H1 (cell line): ENCODE data around the gene CXCL17. TPM values are rescaled to one million over a fixed set of nuclear protein-coding genes. Genes with fewer than 3 reads are reported as not detected.

ENCODE experiments used
- CTCF ChIA-PET: fragments of 300-600 bp; sonication (Branson Sonifier 250); formaldehyde crosslinking; loops from one replicate; lab custom pipeline; 2021; ENCODE audit not compliant: partially characterized antibody; lab: Charles Lee
- POLR2A ChIA-PET: fragments of 300-600 bp; sonication (Branson Sonifier 250); formaldehyde crosslinking; loops from one replicate; lab custom pipeline; 2021; ENCODE audit warnings: inconsistent platforms; ENCODE audit not compliant: partially characterized antibody; lab: Charles Lee
- DNase-seq, 2 experiments: peaks; one replicate each; pipeline versions ENCODE4 v3.0.0 to v3.0.0-alpha.2; 2010 to 2022; ENCODE audit warnings: low spot score in 2 of 2, low read depth in 1 of 2, mixed read lengths in 1 of 2
- FAIRE-seq: peaks from 2 replicates; lab custom pipeline; 2011; peaks lifted over from hg19 to GRCh38; lab: Jason Lieb, UNC
- H2AFZ ChIP-seq: 2 replicates; pipeline ENCODE4 v1.8.1; 2012; ENCODE audit warnings: low read length, inconsistent platforms
- H2AK5ac ChIP-seq: 2 replicates; pipeline ENCODE4 v1.6.1; 2013; ENCODE audit warnings: low read depth, low read length
- H2BK120ac ChIP-seq: replicated peaks from 2 replicates; pipeline ENCODE3; 2013; ENCODE audit warnings: low read depth, low read length, inconsistent platforms
- H2BK12ac ChIP-seq: 2 replicates; pipeline ENCODE4 v1.6.1; 2013; ENCODE audit warnings: low read depth, low read length
- H2BK15ac ChIP-seq: 2 replicates; pipeline ENCODE4 v1.6.1; 2013; ENCODE audit warnings: low read length
- H2BK20ac ChIP-seq: 2 replicates; pipeline ENCODE4 v1.6.1; 2013; ENCODE audit warnings: low read length
- H2BK5ac ChIP-seq: 2 replicates; pipeline ENCODE4 v1.6.1; 2013; ENCODE audit warnings: low read depth, low read length
- H3K14ac ChIP-seq: 2 replicates; pipeline ENCODE4 v1.6.1; 2013; ENCODE audit warnings: inconsistent platforms; ENCODE audit not compliant: insufficient read length
- H3K18ac ChIP-seq: 2 replicates; pipeline ENCODE4 v1.6.1; 2013; ENCODE audit warnings: low read length; ENCODE audit errors: extremely low read depth
- H3K23ac ChIP-seq: 2 replicates; pipeline ENCODE4 v1.6.1; 2013; ENCODE audit warnings: inconsistent platforms; ENCODE audit not compliant: insufficient read length
- H3K23me2 ChIP-seq: 2 replicates; pipeline ENCODE4 v1.6.1; 2013; ENCODE audit warnings: low read depth, low read length
- H3K27ac ChIP-seq: 2 replicates; pipeline ENCODE4 v1.6.1; 2011; ENCODE audit warnings: low read depth, low read length, inconsistent platforms
- H3K27me3 ChIP-seq, 4 experiments: replicated peaks in 1 of 4; 1 replicate in 1 of 4; 2 replicates in 3 of 4; pipeline versions ENCODE4 v1.6.1 to v1.8.1; 2011 to 2013; ENCODE audit warnings: low read length in 3 of 4, mild to moderate bottlenecking in 3 of 4, inconsistent platforms in 2 of 4, mixed read lengths in 2 of 4, moderate library complexity in 1 of 4; ENCODE audit not compliant: control insufficient read depth in 3 of 4, insufficient read depth in 3 of 4; ENCODE audit errors: extremely low read depth in 1 of 4
- H3K36me3 ChIP-seq, 4 experiments: 2 replicates each; pipeline versions ENCODE4 v1.6.1 to v1.8.1; 2011 to 2013; ENCODE audit warnings: mild to moderate bottlenecking in 4 of 4, low read length in 3 of 4, moderate library complexity in 2 of 4, control low read depth in 1 of 4, inconsistent platforms in 1 of 4; ENCODE audit not compliant: insufficient read depth in 4 of 4, control insufficient read depth in 2 of 4
- H3K4ac ChIP-seq: replicated peaks from 2 replicates; pipeline ENCODE3; 2013; ENCODE audit warnings: low read length, low read depth, mixed read lengths, inconsistent platforms; ENCODE audit not compliant: insufficient read length
- H3K4me1 ChIP-seq, 4 experiments: replicated peaks in 1 of 4; 1 replicate in 1 of 4; 2 replicates in 3 of 4; pipeline versions ENCODE4 v1.6.1 to v1.8.1; 2011 to 2013; ENCODE audit warnings: low read length in 3 of 4, inconsistent platforms in 2 of 4, mixed read lengths in 1 of 4; ENCODE audit not compliant: insufficient read depth in 4 of 4, control insufficient read depth in 3 of 4
- H3K4me2 ChIP-seq, 2 experiments: 2 replicates each; pipeline versions ENCODE4 v1.6.1 to v1.8.1; 2011 to 2013; ENCODE audit warnings: low read depth in 2 of 2, low read length in 2 of 2, control low read depth in 1 of 2, inconsistent platforms in 1 of 2, mild to moderate bottlenecking in 1 of 2; ENCODE audit not compliant: insufficient read depth in 1 of 2
- H3K4me3 ChIP-seq, 4 experiments: fragments of 200-600, 300-600 bp in 1 of 4; sonication (generic), shearing (Covaris generic), sonication (Bioruptor Twin) in 1 of 4; 2 replicates each; pipeline versions ENCODE4 v1.5.1 to v1.8.1; 2011 to 2016; ENCODE audit warnings: low read length in 4 of 4, low read depth in 3 of 4, control low read depth in 2 of 4, inconsistent platforms in 2 of 4, mild to moderate bottlenecking in 2 of 4, mixed read lengths in 1 of 4, moderate library complexity in 1 of 4; ENCODE audit not compliant: insufficient read depth in 2 of 4; ENCODE audit errors: extremely low read depth in 1 of 4
- H3K56ac ChIP-seq: replicated peaks from 2 replicates; pipeline ENCODE3; 2013; ENCODE audit warnings: low read depth, mild to moderate bottlenecking, mixed read lengths, low read length, inconsistent platforms; ENCODE audit not compliant: insufficient read length
- H3K79me1 ChIP-seq: 2 replicates; pipeline ENCODE4 v1.6.1; 2013; ENCODE audit warnings: low read depth, low read length, control low read depth
- H3K79me2 ChIP-seq, 2 experiments: 2 replicates each; pipeline versions ENCODE4 v1.6.1 to v1.8.1; 2012 to 2013; ENCODE audit warnings: low read length in 2 of 2, mild to moderate bottlenecking in 2 of 2, inconsistent platforms in 1 of 2; ENCODE audit not compliant: insufficient read depth in 2 of 2, control insufficient read depth in 1 of 2
- H3K9ac ChIP-seq, 4 experiments: replicated peaks in 1 of 4; 1 replicate in 1 of 4; 2 replicates in 3 of 4; pipeline versions ENCODE4 v1.6.1 to v1.8.1; 2011 to 2013; ENCODE audit warnings: low read depth in 3 of 4, low read length in 3 of 4, control low read depth in 2 of 4, mild to moderate bottlenecking in 2 of 4, moderate library complexity in 2 of 4, inconsistent platforms in 1 of 4; ENCODE audit errors: extremely low read depth in 1 of 4
- H3K9me3 ChIP-seq, 2 experiments: 2 replicates each; pipeline versions ENCODE4 v1.6.1 to v1.8.1; 2012 to 2013; ENCODE audit warnings: mild to moderate bottlenecking in 2 of 2, moderate library complexity in 2 of 2, control low read depth in 1 of 2, inconsistent platforms in 1 of 2, low read depth in 1 of 2, low read length in 1 of 2, mixed read lengths in 1 of 2; ENCODE audit not compliant: insufficient read depth in 2 of 2
- H4K20me1 ChIP-seq, 2 experiments: replicated peaks in 1 of 2; 2 replicates each; pipeline versions ENCODE3 to v1.8.1; 2011 to 2013; ENCODE audit warnings: inconsistent platforms in 2 of 2, low read length in 2 of 2, mild to moderate bottlenecking in 1 of 2; ENCODE audit not compliant: insufficient read depth in 2 of 2, control insufficient read depth in 1 of 2
- H4K5ac ChIP-seq: 2 replicates; pipeline ENCODE4 v1.6.1; 2013; ENCODE audit warnings: low read length, low read depth, mixed read lengths, inconsistent platforms; ENCODE audit not compliant: insufficient read length
- H4K8ac ChIP-seq: 2 replicates; pipeline ENCODE4 v1.8.0; 2013; ENCODE audit warnings: mild to moderate bottlenecking, moderate library complexity, low read length, inconsistent platforms; ENCODE audit not compliant: insufficient read depth; ENCODE audit errors: extremely low read depth
- H4K91ac ChIP-seq: replicated peaks from 2 replicates; pipeline ENCODE3; 2013; ENCODE audit warnings: low read length, mixed read lengths, inconsistent platforms; ENCODE audit not compliant: insufficient read length
- BRCA1 ChIP-seq: IDR thresholded peaks from 2 replicates; pipeline ENCODE4 v1.6.1; 2012; ENCODE audit warnings: low read depth, low read length, improper control_type of control experiment
- CBX5 ChIP-seq: fragments of 300-800, 300-1000 bp; sonication (generic); IDR thresholded peaks from 2 replicates; pipeline ENCODE4 v1.7.1; 2016; ENCODE audit warnings: antibody characterized with exemption, low read length, low read depth
- CEBPB ChIP-seq: IDR thresholded peaks from 2 replicates; pipeline ENCODE4 v1.6.1; 2012; ENCODE audit warnings: low read depth, low read length
- CHD1 ChIP-seq: IDR thresholded peaks from 2 replicates; pipeline ENCODE4 v1.6.1; 2012; ENCODE audit warnings: low read depth, low read length, improper control_type of control experiment
- EZH2 ChIP-seq: fragments of 200-600 bp; sonication (generic); IDR thresholded peaks from 2 replicates; pipeline ENCODE4 v1.7.1; 2012; ENCODE audit warnings: low read depth, mild to moderate bottlenecking, moderate library complexity, low read length, inconsistent platforms; ENCODE audit not compliant: severe bottlenecking
- HDAC2 ChIP-seq, 2 experiments: fragments of 300-600 bp in 1 of 2; sonication (generic) in 1 of 2; IDR thresholded peaks; 2 replicates each; pipeline ENCODE4 v1.6.1; 2011 to 2012; ENCODE audit warnings: low read depth in 2 of 2, low read length in 2 of 2, mild to moderate bottlenecking in 2 of 2, moderate library complexity in 2 of 2, borderline replicate concordance in 1 of 2, inconsistent platforms in 1 of 2
- HDAC6 ChIP-seq: IDR thresholded peaks from one replicate; pipeline ENCODE4 v1.7.1; 2012; ENCODE audit warnings: low read depth, mild to moderate bottlenecking, inconsistent platforms, low read length, moderate library complexity
- RNF2 ChIP-seq: fragments of 200-900, 300-1000 bp; sonication (generic); IDR thresholded peaks from 2 replicates; pipeline ENCODE4 v1.7.1; 2016; ENCODE audit warnings: borderline replicate concordance, low read depth, mild to moderate bottlenecking, antibody characterized with exemption, low read length; ENCODE audit not compliant: poor library complexity, severe bottlenecking; ENCODE audit errors: missing control alignments
- SIN3A ChIP-seq, 2 experiments: IDR thresholded peaks in 1 of 2; conservative IDR thresholded peaks in 1 of 2; 2 replicates each; pipeline ENCODE4 v1.6.1; 2011 to 2012; ENCODE audit warnings: low read length in 2 of 2, improper control_type of control experiment in 1 of 2, low read depth in 1 of 2, mild to moderate bottlenecking in 1 of 2
- WGBS, 2 experiments: shearing (Covaris generic) in 1 of 2; methylation state at CpG; one replicate each; pipeline versions ENCODE4 v1.1.6 to v1.1.7; 2013 to 2015; ENCODE audit warnings: low lambda C conversion rate in 2 of 2, mixed read lengths in 2 of 2, inconsistent platforms in 1 of 2, low coverage in 1 of 2, missing lambda C conversion rate in 1 of 2; ENCODE audit not compliant: insufficient replicate concordance in 2 of 2, insufficient coverage in 1 of 2, insufficient read length in 1 of 2; ENCODE audit errors: extremely low coverage in 1 of 2, missing lambda C conversion rate in 1 of 2; 5-methylcytosine and 5-hydroxymethylcytosine counted together
- polyA plus RNA-seq, 7 experiments: library from polyadenylated mRNA; depleted of rRNA in 3 of 7; stranded (reverse) in 5 of 7; unstranded in 2 of 7; fragments of >200 nt in 5 of 7; fragments of 200-250 nt in 2 of 7; gene quantifications; 1 replicate in 5 of 7; 2 replicates in 1 of 7; 4 replicates in 1 of 7; pipeline versions ENCODE4 v1.2.1 to v1.2.3, GENCODE V29; 2011 to 2013; ENCODE audit warnings: missing spikeins in 2 of 7, mixed read lengths in 2 of 7
- total RNA-seq: library from RNA; stranded (reverse); fragmentation: NEBNext Ultra II Directional; extraction: Animal tissue kit (Norgen Biotek cat#: 25700); gene quantifications from 2 replicates; pipeline ENCODE4 v1.2.1, GENCODE V29; 2021

The CXCL17 gene
- total and polyA plus RNA-seq, 2 of the 8 experiments (the other 6 are each of a cell fraction or from before 2014, with no cell fraction given) = not detected

- CTCF ChIA-PET = interaction anchor here (0.8 to 10.3 kb wide), 14 partner anchors 8 to 432 kb away, joined by 3 to 101 read pairs (median 4); partner anchors contain the start of gene CXCL17
- no peak for TF ChIP-seq RNF2
- TF ChIP-seq CHD1 = no peak
- TF ChIP-seq HDAC2 (IDR thresholded peaks at IDR 0.05; ENCODE audit: borderline replicate concordance in 1 of 2, low read depth in 2 of 2, low read length in 2 of 2) = peak in 1 of 2 experiments; percentile 98; a peak in 1 of 4 replicates
- no peak for TF ChIP-seq BRCA1
- TF ChIP-seq EZH2 = no peak
- TF ChIP-seq CEBPB = peak; percentile 81
- no peak for TF ChIP-seq CBX5
- TF ChIP-seq SIN3A (conservative IDR thresholded peaks at IDR 0.05 in 1 of 2, IDR thresholded peaks at IDR 0.05 in 1 of 2; ENCODE audit: low read depth in 1 of 2, low read length in 2 of 2) = no peak
- no peak for TF ChIP-seq HDAC6
Observed at GRCh38 chr19:42423462-42424344, 19.0 kb downstream of the CXCL17 start.

More at GRCh38 chr19:42423462-42424344, 19.0 kb downstream of the CXCL17 start:
- H3K56ac ChIP-seq = no peak overlapping the region
- H3K18ac ChIP-seq = peak overlapping the region; percentile 97
- H3K36me3 ChIP-seq = no peaks in the 10 kb centered on the region
- peaks cover 13 to 41% (median 35%) of the 10 kb centered on the region in 4 experiments for H3K27me3 ChIP-seq
- no peak overlapping the region for H3K14ac ChIP-seq
- peak overlapping the region; percentile 69 for H4K5ac ChIP-seq
- 7% methylated on average over 64 of the region's 65 CpGs; no CpG with 5 or more reads in 1 of the 2 experiments for WGBS, 2 experiments
- H3K79me2 ChIP-seq = no peaks in the 10 kb centered on the region
- peak overlapping the region in 2 of 4 experiments; percentile 63 to 64; a peak in 4 of 7 replicates for H3K9ac ChIP-seq
- H3K79me1 ChIP-seq = no peaks in the 10 kb centered on the region
- peak overlapping the region; percentile 77 to 89 for H3K4me2 ChIP-seq
- H2BK15ac ChIP-seq = peak overlapping the region; percentile 8; the same call in 1 of the 2 replicates
- H4K91ac ChIP-seq = peak overlapping the region; percentile 86
- 0 out of 2 replicates have a peak overlapping the region, but pooled peaks have one; percentile 24 for H2BK5ac ChIP-seq
- H4K20me1 ChIP-seq = peaks cover 7 to 16% of the 10 kb centered on the region in 2 experiments
- H3K23ac ChIP-seq = no peak overlapping the region
- peak overlapping the region; percentile 47; the same call in 1 of the 2 replicates for H4K8ac ChIP-seq
- peak overlapping the region; percentile 58 to 68 (median 64) for H3K4me3 ChIP-seq
- peak overlapping the region; percentile 77; the same call in 1 of the 2 replicates for H2BK12ac ChIP-seq
- no peak overlapping the region for H2BK120ac ChIP-seq
- H3K9me3 ChIP-seq = peaks cover 4 to 9% of the 10 kb centered on the region in 2 experiments
- POLR2A ChIA-PET = interaction anchor here (0.5 to 3.1 kb wide), 23 partner anchors 8 to 1898 kb away, joined by 3 to 24 read pairs (median 5); partner anchors contain the start of gene CXCL17
- no peak overlapping the region; the same call in 1 of the 2 replicates for H2AFZ ChIP-seq
- peak overlapping the region; percentile 57; the same call in 1 of the 2 replicates for H2BK20ac ChIP-seq
- H3K23me2 ChIP-seq = peaks cover 7% of the 10 kb centered on the region; the same call in 1 of the 2 replicates
- H3K4ac ChIP-seq = no peak overlapping the region
- H2AK5ac ChIP-seq = no peak overlapping the region
- FAIRE-seq = no peak
- H3K4me1 ChIP-seq = peaks cover 0 to 13% (median 4%) of the 10 kb centered on the region in 4 experiments; a peak in 5 of 7 replicates
- 0 out of 2 replicates have a peak overlapping the region, but pooled peaks have one; percentile 34 for H3K27ac ChIP-seq
- DNase-seq = peak in 1 of 2 experiments; percentile 96
